C4-2B (cell line): ENCODE data around the gene FNDC3B.

Experiments
- CTCF ChIP-seq: fragments of 450-650 bp; conservative IDR thresholded peaks from 2 replicates; pipeline ENCODE4 v1.5.1; 2017; ENCODE audit warnings: mild to moderate bottlenecking
- ZFX ChIP-seq: fragments of 450-650 bp; IDR thresholded peaks from 2 replicates; pipeline ENCODE4 v1.6.1; 2017

- TF ChIP-seq CTCF = no peak
- no peak for TF ChIP-seq ZFX
Observed at GRCh38 chr3:172161133-172161789, 121.9 kb downstream of the FNDC3B start.
